Activated T-helper 1 cell treated with Interleukin-2 at 50 U/mL for 16 hours (primary cell): ENCODE results near the gene APOBR.
"Not testable (repeated sequence)": the region's sequence is repeated elsewhere in the genome, so short reads cannot be mapped to it uniquely, and the experiment has no call there.

Experiments
- DNase-seq: peaks from one replicate; pipeline ENCODE4 v3.0.0-alpha.2; 2020; ENCODE audit warnings: low read depth

APOBR gene

GRCh38 chr16:28528463-28528867 is 34.0 kb downstream of the APOBR start:
- DNase-seq = no peak

DNA sequence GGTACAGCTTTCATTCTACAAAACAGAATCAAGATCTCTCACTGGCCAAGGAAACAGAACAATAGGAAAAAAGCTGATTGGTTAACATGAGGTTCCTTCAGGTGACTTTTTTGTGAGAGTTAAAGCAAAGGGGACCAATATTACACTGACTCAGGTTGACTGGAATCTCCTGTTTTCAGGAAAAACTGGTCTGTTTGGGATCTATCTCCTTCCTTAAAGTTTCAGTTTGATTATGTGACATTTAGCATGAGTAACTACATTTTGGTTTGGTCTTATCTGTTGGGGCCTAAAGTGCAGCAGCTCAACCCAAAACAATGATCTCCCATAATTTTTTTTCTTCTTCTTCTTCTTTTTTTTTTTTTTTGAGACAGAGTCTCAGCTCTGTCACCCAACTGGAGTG is 34.7 kb downstream of the APOBR start:
- DNase-seq = no peak

DNA sequence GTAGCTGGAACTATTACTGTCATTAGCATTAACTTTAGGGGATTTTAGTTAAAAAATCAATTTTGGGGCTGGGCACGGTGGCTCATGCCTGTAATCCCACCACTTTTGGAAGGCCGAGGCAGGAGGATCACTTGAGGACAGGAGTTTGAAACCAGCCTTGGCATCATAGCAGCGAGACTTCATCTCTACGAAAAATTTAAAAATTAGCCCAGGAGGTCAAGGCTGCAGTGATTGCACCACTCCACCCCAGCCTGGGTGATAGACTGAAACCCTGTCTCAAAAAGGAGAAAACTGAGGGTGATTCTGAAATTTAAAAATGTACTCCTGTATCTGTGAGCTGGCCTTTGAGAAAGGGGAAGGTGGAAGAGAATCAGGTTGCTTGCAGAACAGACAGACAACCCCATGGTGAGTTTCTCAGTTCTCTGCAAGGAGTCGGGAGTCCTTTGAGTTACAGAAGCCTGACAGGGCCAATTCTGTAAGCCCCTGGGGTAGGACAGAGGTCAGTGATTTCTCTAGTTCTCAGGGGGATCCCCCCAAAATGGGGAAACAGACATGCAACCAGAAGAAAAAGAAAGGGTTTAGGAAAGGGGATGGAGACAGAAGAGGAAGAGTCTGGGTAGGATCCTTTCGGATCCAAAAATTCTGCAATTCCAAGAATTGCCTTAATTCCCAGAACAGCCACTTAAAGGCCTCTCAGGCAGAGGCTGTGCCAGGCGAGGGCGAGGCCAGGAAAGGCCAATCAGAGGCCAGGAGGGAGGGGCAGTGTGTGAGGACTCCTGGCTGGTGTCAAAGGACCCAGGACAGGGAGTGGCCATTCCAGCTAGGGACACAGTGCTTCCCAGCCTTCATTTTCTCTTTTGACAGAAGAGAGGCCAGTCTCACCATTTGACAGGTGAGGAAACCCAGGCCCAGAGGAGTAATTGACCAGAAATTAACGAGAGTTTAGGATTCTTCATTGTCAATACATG is 37.6 kb downstream of the APOBR start:
- no peak for DNase-seq

DNA sequence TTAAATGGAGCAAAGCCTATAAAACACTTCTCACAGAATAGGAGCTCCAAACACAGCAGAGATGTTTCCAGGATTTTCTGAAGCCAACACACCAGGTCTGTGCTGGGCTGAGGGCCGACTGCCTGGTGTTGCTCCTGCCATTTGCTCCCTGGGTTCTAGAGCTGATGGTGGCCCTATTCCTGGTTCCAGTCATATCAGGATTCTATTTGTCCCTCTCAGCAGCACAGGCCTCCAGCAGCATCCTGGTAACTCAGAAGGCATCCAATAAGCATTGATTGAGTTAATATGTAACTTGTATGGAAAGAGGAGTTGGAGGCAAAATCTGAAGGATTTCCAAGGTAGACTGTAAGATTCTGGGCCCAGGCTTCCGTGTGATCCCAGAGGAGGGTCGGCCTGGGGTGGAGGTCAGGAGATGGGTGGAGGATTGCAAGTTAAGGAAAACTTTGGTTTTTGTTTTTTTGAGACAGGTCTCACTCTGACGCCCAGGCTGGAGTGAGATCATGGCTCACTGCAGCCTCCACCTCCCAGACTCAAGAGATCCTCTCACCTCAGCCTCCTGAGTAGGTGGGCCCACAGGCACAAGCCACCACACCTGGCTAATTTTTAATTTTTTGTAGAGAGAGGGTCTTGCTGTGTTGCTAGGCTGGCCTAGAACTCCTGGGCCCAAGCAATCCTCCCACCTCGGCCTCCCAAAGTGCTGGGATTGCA is 38.7 kb downstream of the APOBR start:
- DNase-seq = no peak

DNA sequence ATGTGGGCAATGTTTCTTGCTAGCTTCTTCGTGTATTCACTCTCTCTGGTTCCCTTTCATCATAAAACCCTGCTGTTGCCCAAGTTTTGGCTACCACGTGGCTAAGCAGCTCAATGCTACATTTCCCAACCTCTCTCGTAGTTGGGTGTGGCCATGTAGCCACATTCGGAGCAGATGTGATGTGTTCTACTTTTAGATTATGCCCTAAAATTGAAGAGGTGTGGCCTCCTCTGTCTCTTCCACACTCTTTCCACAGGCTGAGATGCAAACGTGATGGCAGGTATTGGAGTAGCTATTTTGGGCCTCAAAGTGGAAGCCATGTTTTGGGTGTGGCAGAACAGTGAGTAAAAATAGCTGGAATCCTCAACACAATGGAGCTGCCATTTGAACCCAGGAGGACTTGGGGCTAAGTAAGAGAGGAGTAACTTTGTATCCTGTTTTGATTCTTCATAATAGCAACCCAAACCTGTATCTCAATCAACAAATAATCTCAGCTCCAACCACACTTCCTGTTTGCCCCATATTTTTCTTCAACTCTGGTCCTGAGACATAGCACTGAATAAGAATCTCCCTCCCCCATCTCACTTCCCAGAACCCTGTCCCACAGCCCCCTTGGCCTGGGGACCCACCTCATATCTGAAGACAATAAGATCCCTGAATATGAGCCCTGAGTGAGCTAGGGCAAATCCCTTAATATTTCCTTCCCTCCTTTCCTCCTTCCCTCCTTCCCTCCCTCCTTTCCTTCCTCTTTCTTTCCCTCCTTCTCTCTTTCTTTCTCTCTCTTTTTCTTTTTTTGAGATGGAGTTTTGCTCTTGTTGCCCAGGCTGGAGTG is 40.3 kb downstream of the APOBR start:
- no peak for DNase-seq

- no peak for DNase-seq
Observed at GRCh38 chr16:28537076-28537475, 42.6 kb downstream of the APOBR start.

GRCh38 chr16:28537964-28538732 is 43.7 kb downstream of the APOBR start:
- DNase-seq = no peak

- no peak for DNase-seq
Observed at GRCh38 chr16:28538733-28539596, 44.5 kb downstream of the APOBR start, which contains the start of gene NUPR1. NUPR1 (minus strand) TSS chr16:28538974; CDS start chr16:28538907, 67 bp downstream.

DNA sequence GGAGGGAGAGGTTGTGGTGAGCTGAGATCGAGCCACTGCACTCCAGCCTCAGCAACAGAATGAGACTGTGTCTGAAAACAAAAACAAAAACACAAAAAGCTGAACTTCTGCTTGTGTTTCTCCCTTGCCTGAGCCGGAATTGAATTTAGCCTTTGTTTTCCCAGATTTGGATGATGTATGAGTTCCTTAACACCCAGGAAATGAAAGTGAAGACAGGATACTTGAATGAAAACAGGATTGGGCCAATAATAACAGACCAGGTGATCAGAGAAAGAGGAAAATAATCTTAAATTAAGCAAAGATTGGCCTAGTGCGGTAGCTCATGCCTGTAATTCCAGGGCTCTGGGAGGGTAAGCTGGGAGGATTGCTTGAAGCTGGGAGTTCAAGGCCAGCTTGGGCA is 45.9 kb downstream of the APOBR start:
- no peak for DNase-seq

DNA sequence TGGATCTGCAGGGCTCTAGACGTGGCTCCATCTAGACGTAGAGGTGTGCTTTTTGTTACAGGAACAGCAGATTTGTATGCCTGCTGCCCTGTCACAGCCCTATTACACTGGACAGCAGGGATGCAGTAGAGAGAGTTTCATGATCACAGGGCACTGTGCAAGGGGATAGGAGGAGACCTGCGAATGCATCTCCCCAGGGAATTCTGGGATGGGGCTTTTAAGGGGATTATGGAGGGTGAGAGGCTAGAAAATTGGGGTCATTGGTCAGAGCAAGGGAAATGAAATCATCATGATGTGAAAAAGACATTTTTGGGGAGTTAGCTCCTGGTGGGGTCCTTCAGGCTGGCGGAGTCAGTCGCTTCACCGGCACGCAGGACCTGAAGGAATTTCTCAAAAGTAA is 48.2 kb downstream of the APOBR start:
- DNase-seq = no peak

DNA sequence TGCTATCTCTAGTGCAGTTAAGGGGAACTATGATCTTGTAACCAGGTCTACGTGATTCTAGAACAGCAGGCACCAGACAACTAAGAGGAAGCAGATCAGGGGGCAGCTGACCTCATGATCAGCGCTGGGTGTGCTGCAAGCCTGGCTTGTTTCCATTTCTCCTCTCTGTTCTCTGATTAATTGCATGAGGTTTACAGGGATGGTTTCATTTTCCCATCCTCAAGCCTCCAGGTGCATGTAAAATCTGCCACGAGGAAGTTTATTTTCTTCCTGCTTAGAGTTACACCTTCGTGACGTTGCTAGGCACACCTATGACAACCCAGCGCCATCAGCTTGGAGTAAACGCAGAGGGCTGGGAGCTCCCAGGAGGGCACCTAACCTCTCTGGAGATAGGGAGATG is 48.6 kb downstream of the APOBR start:
- DNase-seq = no peak

GRCh38 chr16:28544998-28545397 is 50.6 kb downstream of the APOBR start:
- DNase-seq = no peak

- not testable (repeated sequence) for DNase-seq
Observed at GRCh38 chr16:28545964-28546363, 51.5 kb downstream of the APOBR start.

DNA sequence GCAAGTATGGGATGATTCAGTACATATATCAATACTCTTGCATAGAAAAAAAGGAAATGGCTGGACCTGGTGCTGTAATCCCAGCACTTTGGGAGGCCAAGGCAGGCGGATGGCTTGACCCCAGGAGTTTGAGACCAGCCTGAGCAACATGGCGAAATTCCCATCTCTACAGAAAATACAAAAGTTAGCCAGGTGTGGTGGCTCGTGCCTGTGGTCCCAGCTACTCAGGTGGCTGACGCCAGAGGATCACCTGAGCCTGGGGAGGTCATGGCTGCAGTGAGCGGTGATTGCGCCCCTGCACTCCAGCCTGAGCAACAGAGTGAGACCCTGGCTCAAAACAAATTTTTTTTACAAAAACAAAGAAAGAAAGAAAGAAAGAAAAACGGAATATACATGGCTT is 52.2 kb downstream of the APOBR start:
- no peak for DNase-seq

GRCh38 chr16:28548306-28548802 is 53.9 kb downstream of the APOBR start:
- no peak for DNase-seq
